Measurements from ENCODE around the gene UFL1.
A peak's percentile ranks its signal among the peaks of the same experiment; 100 is the strongest.
"Not testable (repeated sequence)": the region's sequence is repeated elsewhere in the genome, so short reads cannot be mapped to it uniquely, and the experiment has no call there.

The UFL1 gene

GRCh38 chr6:96521644-96522464 lies at the start of gene UFL1:
UFL1 (plus strand) TSS chr6:96521806; CDS start chr6:96521874, 68 bp downstream.
- peak; percentile 93 for DNase-seq

GRCh38 chr6:96472291-96472690 lies 49.3 kb upstream of the UFL1 start:
- DNase-seq: not testable (repeated sequence)

- DNase-seq: no peak
Observed at GRCh38 chr6:96478695-96479094, 42.9 kb upstream of the UFL1 start.

- DNase-seq: no peak
Observed at GRCh38 chr6:96491926-96492325, 29.7 kb upstream of the UFL1 start.

- peak; percentile 74 for DNase-seq
Observed at GRCh38 chr6:96499781-96500180, 21.8 kb upstream of the UFL1 start.

- no peak for DNase-seq
Observed at GRCh38 chr6:96502915-96503314, 18.7 kb upstream of the UFL1 start.

- DNase-seq: no peak
Observed at GRCh38 chr6:96505363-96505762, 16.2 kb upstream of the UFL1 start.

GRCh38 chr6:96509281-96509680 lies 12.3 kb upstream of the UFL1 start:
- no peak for DNase-seq

- DNase-seq: no peak
Observed at GRCh38 chr6:96520171-96521115, 1.2 kb upstream of the UFL1 start.

GRCh38 chr6:96521306-96521643 lies 331 bp upstream of the UFL1 start:
- no peak for DNase-seq

GRCh38 chr6:96522465-96523009 lies 931 bp downstream of the UFL1 start:
- DNase-seq: no peak

- DNase-seq: no peak
Observed at GRCh38 chr6:96528193-96528592, 6.6 kb downstream of the UFL1 start.

GRCh38 chr6:96532399-96532798 lies 10.8 kb downstream of the UFL1 start:
- no peak for DNase-seq

- DNase-seq: no peak
Observed at GRCh38 chr6:96537726-96538125, 16.1 kb downstream of the UFL1 start.

GRCh38 chr6:96542702-96543101 lies 21.1 kb downstream of the UFL1 start:
- peak; percentile 28 for DNase-seq

GRCh38 chr6:96545882-96546281 lies 24.3 kb downstream of the UFL1 start:
- DNase-seq: no peak

- no peak for DNase-seq
Observed at GRCh38 chr6:96547654-96548053, 26.0 kb downstream of the UFL1 start.

GRCh38 chr6:96554558-96554957 lies 33.0 kb downstream of the UFL1 start:
- DNase-seq: no peak

- DNase-seq: not testable (repeated sequence)
Observed at GRCh38 chr6:96559740-96560139, 38.1 kb downstream of the UFL1 start.

- DNase-seq: no peak
Observed at GRCh38 chr6:96562886-96563285, 41.3 kb downstream of the UFL1 start, which contains the start of gene FHL5. FHL5 (plus strand) TSS chr6:96563128; CDS start chr6:96603614, 40,486 bp downstream.

- no peak for DNase-seq
Observed at GRCh38 chr6:96563853-96564252, 42.2 kb downstream of the UFL1 start.

- no peak for DNase-seq
Observed at GRCh38 chr6:96570053-96570452, 48.4 kb downstream of the UFL1 start.

- DNase-seq: no peak
Observed at GRCh38 chr6:96571551-96571950, 49.9 kb downstream of the UFL1 start.

GRCh38 chr6:96575359-96575758 lies 53.8 kb downstream of the UFL1 start:
- DNase-seq: no peak
